ENCODE measurements around the gene COX7A2.

The COX7A2 gene

GRCh38 chr6:75219263-75219662 is 24.3 kb downstream of the COX7A2 start:
- DNase-seq = no peak

DNA sequence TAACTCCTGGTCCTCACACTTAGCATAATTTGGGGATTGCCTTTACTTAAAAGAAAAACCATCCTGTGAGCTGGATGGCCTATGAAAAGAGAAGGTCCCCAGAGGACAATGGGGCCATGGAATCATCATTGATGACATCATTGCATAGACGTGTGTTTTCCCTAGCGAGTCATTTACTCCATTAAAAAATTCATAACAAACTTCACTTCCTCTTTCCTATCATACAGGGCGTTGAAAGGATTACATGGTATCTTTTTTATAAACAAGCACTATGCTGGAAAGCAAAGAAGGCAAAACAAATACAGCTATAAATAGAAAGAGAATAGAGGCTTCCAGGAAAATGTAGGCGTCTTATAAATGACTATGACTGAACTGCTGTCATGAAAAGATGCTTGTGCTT is 26.4 kb downstream of the COX7A2 start:
- DNase-seq = no peak

DNA sequence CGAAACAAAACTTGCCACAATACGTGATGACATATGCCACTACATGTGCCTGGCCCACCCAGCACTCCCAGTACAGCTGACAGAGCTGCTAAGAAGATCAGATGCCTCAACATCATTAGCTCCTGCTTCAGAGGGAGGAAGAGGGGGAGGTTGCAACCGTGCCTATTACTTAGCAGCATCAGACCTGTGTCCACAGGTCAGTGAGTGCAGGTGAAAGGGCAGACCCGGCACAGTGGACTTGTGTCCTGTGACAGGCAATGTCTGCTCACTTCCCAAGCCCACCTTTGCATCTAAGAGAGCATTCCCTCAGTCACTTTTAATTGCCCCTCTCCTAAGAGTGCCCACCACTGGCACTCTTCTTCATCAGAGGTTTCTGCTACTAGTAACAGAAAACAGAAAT is 28.3 kb downstream of the COX7A2 start:
- DNase-seq = no peak

DNA sequence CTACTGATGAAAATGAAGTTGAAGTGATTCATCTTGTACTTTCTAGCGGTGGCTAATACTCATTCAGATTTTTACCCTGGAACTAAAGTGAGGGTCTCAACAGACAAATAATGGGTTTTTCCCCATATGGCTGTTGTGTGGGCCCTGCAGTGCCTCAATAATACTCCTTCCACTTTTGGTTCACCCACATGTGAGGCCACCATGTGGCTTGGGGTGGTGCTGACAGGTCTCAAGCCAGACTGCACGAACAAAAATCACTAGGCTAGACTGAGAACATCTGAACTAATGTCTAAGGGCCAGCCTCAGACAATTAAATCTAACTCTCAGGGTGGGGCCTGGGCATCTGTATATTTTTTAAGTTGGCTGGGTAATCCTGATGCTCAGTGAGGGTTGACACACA is 29.9 kb downstream of the COX7A2 start:
- no peak for DNase-seq

DNA sequence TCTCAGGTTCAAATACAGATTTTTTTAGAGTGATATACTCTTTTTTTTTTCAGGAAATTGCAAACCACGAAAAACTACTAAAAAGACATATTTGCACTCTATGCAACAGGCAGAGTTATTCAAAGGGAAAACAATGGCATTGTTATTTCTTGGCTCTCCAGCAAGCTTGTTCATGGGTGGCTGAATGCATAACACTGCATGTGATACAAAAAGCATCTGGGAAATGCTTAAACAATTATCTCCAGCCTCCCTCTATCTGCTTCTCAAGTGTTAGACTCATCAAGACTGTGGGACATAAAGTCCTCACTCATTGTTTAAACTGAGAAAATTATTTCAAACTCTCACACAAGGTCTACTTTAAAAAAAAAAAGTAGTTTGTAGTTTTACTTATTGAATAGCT is 30.5 kb downstream of the COX7A2 start:
- no peak for DNase-seq

GRCh38 chr6:75211920-75212590 is 31.5 kb downstream of the COX7A2 start:
- DNase-seq = no peak

- DNase-seq = peak; percentile 79
Measured at GRCh38 chr6:75210885-75211739, 32.5 kb downstream of the COX7A2 start.

DNA sequence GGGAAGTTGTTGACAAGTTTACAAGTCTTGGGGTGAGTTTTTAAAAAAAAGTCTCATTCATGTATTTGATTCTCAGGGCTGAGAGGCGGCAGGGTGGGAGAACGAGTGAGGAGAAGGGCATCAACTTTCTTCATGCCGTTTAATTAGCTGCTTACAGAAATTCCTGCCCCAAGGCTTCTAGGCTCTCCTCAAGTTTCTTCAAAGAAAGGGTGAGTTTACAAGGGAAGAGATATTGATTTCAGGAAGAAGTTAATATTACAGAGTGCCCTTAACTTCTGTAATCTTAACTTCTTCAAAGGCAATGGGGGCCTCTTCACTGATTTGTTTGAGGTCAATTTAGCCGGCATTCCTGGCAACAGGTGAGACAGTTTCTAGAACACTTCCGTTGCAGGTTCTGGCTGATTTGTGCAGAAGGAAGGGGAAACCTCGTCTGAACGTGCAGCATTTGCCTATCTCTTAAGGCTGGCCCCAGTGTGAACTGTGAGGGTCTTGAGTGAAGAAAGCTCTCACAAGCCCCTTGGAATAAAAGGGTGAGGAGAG is 34.3 kb downstream of the COX7A2 start:
- no peak for DNase-seq

GRCh38 chr6:75208298-75209183 is 35.1 kb downstream of the COX7A2 start:
- DNase-seq = peak; percentile 85

DNA sequence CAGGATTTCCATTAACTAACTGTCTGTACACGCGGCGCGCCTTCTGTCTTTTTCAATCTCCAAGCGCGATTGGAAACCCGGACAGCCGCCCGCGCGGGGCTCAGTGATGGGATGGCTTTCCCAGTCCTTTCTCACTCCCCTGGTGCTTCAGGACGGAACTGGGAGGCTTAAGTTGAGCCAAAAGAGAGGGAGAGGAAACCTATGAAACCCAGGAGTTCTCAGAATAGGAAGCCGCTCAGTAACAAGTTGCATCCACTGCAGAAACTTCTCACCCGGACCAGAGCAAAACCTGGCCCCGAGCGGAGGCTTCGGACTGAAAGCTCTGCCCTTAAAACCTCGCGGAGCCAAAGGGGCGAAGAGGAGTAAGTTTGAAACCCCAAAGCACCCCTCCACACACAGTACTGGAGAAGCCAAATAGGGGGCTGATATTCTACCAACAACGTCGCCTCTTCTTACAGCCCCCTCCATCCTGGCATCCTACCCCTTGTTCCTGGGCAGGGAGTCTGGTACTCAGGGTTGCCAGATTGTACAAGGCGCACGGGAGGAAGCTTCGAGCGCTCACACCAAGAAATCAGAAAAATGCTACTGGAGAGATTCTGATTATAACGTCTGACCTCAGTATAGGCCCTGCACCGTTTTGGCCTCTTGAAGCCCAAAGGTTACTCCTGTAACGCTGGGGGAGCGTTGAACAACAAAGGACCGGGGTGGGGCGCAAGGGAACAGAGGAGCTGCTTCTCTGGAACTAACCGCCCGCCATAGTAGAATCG is 36.8 kb downstream of the COX7A2 start:
- no peak for DNase-seq

DNA sequence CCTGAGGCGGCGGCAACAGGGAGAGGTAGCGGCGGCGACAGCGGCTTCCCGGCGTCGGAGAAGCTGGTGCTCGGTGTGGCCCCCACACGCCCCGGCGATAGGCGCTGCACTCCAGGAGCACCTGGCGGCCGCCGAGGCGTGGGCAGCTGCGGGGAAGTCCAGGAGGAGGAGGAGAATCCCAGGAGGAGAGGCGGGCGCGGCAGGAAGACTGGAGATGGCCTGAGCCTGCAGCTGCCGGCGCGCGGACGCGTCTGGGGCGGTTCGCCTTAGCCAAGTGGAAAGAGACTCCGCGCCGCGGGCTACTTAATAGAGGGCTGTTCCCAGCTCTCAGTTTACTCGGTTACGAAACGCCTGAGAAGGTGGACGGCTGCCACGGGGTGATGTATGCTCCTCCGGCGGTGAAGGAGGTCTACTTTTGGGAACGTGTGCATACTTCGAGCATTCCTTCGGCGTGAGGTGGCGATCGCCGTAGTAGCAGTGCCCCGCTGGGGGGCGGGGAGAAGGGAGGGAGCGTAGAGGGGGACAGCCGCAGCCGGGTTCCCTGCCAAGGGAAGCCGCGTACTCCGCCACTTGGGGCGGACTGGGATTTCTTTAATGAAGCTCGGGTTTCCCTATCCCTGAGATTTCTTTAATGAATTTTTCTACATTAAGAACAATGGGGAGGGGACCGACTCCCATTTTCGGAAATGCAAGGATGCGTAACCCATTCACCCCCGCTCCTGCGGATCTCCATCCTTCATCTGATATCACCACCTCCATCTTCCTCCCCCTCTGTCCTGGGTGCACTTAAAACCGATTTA is 37.6 kb downstream of the COX7A2 start, which contains the start of gene COL12A1:
Gene COL12A1 (minus strand): TSS at position 278 of the 800 bp plus-strand sequence. CDS start 3,261 bp downstream, outside the sequence.
- peak; percentile 78 for DNase-seq

GRCh38 chr6:75204959-75205775 is 38.4 kb downstream of the COX7A2 start:
- DNase-seq = peak; percentile 55

GRCh38 chr6:75204217-75204958 is 39.2 kb downstream of the COX7A2 start:
- peak; percentile 76 for DNase-seq

- DNase-seq = no peak
Measured at GRCh38 chr6:75203721-75204120, 39.9 kb downstream of the COX7A2 start.

- DNase-seq = no peak
Measured at GRCh38 chr6:75202676-75203131, 40.9 kb downstream of the COX7A2 start.

GRCh38 chr6:75201901-75202672 is 41.5 kb downstream of the COX7A2 start:
- DNase-seq = peak; percentile 81

- DNase-seq = no peak
Measured at GRCh38 chr6:75201021-75201420, 42.6 kb downstream of the COX7A2 start.

DNA sequence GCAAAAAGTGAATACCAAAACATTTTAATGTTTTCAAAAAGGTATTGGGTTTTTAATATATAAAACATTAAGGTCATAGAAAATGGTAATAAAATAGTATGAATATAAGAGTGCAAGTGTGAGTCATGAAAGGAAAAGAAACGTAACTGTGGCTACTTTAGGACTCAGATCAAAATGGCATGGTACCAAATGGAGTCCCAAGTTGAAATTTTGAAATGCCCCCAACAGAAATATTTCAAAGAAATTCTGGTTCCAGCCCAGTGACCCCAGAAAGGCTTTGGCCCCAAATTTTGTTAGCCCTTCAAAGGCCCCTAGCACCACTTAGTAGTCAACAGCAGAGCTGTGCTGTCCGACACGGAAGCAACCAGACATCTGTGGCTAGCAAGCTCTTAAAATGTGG is 43.7 kb downstream of the COX7A2 start:
- no peak for DNase-seq
